HT1080 (cell line): ENCODE results near the gene PDCD6IP. TPM values are rescaled to one million over a fixed set of nuclear protein-coding genes. Genes with fewer than 3 reads are reported as not detected.
"Not testable (repeated sequence)": the region's sequence is repeated elsewhere in the genome, so short reads cannot be mapped to it uniquely, and the experiment has no call there.

Experiments
- DNase-seq: peaks from one replicate; pipeline ENCODE4 v3.0.0-alpha.2; 2015; ENCODE audit warnings: low read depth
- total RNA-seq: library from RNA; depleted of rRNA; stranded (reverse); fragments of >200 nt; shearing (Covaris generic); gene quantifications from 2 replicates; pipeline ENCODE4 v1.2.3, GENCODE V29; 2014

The PDCD6IP gene
- total RNA-seq, 1 experiment from 2014 or later = 109 TPM

DNA sequence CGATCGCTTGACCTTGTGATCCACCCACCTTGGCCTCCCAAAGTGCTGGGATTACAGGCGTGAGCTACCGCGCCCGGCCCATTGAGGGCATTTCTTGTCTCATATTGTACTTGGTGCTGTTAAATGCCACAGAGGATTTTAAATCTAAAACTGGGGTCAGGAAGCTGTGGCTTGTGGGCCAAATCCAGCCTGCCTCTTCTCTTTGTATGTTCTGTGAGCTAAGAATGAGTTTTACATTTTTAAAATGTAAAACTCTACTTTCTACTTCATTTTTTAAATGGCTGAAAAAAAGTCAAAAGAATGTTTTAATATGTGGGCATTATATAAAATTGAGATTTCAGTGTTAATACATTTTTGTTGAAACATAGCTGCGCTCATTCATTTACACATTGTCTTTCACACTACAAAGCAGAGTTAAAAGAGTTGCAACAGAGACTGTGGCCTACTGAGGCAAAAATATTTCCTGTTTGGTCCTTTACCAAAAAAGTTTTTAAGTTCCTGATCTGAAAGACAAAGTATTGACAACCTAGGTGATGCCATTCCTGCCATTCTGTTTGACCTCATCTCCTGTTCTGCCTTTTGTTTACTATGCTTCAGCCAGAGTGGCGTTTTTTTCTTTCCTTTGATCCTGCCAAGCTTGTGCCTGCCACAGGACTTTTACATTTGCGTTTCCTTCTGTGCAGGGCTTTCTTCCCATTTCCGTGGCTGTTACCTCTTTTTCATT is 50.4 kb downstream of the PDCD6IP start:
- no peak for DNase-seq

DNA sequence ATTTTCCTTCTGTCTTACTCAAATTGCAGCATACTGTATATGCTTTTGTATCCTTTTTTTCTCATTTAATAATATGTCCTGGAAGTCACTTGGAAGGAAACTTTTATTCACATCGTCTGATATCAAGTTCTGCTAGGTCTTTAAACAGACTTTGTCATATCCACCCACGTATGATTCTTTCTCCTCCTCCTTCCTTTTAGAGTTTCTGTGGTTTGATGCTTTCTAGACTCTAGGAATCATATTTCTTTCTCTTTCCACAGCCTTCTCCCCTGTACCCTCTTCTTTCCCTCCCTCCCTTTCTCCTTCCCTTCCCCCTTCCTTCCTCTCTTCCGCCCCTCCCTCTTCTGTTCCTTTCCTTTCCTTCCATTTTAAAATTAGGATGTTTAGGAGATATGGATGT is 52.2 kb downstream of the PDCD6IP start:
- not testable (repeated sequence) for DNase-seq

DNA sequence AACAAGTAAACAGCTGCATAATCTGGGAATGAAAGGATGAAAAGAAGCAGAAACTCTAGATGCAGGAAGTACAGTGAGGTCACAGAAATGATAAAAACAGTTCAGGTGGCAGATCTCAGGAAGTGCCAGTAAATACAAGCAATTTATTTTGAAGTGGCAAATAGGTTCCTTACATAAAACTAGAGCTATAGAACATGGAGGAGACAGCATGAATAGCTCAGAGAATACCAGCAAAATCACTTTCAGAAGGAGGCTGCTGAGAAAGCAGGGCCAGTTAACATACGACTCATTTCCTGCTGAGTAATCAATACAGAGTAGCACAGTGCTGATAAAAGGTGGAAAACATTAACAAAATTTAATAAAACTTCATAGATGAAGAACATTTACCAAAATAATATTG is 57.0 kb downstream of the PDCD6IP start:
- DNase-seq = peak; percentile 55

DNA sequence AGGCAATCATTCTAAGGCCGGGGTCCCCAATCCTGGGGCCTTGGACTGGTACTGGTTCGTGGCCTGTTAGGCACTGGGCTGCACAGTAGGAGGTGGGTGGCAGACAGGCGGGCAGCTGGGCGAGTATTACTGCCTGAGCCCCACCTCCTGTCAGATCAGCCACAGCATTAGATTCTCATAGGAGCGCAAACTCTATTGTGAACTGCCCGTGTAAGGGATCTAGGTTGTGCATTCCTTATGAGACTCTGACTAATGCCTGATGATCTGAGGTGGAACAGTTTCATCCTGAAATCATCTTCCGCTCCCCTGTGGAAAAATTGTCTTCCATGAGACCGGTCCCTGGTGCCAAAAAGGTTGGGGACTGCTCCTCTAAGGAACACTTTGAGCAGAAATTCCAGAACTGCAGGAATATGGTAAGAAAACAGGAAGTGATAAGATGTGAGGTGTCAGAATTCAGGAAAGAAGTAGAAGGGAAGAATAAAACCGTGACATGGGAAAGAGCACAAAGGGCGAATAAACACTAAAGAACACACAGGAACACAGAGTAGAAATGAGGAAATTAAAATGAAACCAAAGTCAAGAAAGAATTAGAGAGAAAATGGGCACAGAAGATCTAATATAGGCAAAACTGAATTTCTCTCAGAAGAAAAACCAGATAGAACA is 57.6 kb downstream of the PDCD6IP start:
- DNase-seq = peak; percentile 71

DNA sequence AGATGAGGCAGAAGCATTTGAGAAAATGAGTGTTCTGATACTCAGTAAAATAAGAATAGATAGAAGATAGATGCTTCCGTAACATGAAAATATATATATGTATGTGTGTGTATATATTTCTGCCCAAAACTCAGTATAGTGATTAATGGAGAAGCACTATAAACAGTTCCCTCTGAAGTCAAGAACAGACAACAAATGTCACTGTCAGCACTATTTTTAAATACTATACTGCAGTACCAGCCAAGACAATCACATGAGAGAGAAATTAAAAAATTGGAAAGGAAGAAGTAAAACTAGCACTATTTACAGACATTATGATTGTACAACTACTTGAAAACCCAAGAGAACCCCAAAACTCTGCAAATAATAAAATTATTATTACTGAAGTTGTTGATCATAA is 59.3 kb downstream of the PDCD6IP start:
- DNase-seq = not testable (repeated sequence)

DNA sequence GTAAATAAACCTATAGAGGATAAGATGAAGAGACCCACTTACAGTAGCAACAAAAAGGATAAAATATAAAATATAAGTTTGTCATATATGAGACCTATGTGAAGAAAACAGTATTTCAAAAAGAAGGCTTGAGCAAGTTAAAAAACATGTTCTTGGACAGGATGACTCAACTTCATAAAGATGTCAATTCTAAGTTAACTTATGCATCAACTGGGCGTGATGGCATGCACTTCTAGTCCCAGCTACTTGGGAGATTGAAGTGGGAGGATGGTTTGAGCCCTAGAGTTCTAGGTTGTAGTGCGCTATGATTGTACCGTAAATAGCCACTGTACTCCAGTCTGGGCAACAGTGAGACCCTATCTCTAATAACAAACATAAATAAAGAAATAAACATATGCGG is 59.7 kb downstream of the PDCD6IP start:
- DNase-seq = no peak

DNA sequence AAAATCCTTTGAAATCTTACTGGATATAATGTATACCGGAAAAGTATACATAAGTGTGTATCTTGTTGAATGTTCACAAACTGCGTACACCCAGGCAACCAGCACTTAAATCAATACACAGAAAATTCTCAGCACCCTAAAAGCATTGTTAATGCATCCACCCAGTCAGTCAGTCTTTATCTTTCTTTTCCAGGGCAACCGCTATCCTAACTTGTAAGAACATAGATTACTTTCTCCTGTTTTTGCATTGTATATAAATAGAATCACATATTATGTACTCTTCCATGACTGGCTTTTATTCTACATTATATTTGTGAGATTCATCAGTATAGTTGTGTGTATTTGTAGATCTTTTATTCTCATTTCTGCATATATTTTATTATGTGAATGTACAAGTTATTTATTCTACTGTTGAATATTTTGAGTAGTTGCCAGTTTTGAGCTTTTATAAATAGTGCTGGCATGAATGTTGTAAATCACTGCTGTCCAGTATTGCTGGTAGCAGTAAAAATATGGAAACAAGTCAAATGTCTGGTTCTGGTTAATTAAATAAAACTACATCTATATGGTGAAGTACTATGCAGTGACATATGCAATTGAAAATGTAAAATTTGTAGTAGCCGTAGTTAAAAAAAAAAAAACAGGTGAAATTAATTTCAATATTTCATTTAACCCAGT is 62.1 kb downstream of the PDCD6IP start:
- DNase-seq = no peak

DNA sequence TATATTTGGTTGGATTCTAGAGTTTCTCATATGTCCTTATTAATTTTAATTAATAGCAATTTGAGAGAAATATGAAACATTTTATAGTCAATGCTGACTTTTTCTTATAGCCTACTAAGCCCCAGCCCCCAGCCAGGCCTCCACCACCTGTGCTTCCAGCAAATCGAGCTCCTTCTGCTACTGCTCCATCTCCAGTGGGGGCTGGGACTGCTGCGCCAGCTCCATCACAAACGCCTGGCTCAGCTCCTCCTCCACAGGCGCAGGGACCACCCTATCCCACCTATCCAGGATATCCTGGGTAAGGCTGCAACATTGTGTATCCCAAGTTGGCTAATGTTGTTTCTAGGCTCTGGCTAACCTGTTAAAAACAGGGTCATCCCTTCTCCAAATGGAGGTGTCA is 66.7 kb downstream of the PDCD6IP start:
- no peak for DNase-seq

DNA sequence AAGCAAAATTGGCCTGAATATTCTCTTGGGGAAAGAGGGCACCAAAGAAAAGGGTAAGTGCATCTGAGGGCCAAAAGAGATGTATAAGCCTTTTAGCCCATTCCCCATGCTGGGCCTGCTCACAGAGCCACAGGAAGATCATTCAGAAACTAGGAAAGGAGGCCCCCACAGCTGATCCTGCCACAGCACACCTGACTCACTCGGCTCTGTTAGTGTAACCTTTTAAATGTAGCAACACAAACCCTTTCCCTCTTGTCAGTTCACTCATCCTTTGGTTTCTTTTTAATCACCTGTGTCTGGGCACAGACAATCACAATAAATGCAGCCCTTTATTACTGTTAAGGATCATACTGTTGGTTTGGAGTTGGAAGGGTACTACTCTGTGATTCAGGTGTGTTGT is 69.9 kb downstream of the PDCD6IP start:
- DNase-seq = peak; percentile 10

DNA sequence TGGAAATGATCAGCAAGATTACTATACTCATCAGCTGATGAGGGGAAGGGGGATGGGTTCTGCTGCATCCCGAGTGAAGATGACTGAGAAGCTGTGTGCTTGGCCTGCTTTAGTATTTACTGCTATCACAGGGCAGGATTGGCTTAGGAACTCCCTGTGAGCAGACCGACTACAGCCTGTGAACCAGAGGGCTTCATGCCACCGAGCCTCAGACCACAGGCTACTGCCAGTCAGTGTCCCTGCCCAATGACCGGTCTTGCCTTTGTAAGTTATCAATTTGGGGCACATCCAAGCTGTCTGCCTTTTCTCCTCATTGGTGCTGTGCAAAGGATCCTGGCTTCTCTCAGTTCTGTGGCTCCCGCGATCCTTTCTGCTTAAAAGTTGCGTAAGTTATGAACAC is 71.5 kb downstream of the PDCD6IP start:
- DNase-seq = no peak

DNA sequence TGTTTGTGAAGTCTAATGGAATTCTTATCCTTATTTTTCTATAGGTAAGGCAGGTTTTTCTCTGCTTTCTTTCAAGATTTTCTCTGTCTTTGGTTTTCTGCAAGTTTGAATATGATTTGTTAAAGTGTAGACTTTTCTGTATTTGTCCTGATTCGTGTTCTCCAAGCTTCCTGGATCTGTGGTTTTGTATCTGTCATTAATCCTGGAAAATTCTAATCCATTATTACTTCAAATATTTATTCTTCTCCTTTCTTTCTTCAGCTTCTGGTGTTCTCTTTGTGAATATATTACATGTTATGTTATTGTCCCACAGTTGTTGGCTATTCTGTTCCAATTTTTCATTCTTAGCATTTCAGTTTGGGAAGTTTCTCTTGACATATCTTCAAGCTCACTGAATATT is 76.4 kb downstream of the PDCD6IP start:
- no peak for DNase-seq

DNA sequence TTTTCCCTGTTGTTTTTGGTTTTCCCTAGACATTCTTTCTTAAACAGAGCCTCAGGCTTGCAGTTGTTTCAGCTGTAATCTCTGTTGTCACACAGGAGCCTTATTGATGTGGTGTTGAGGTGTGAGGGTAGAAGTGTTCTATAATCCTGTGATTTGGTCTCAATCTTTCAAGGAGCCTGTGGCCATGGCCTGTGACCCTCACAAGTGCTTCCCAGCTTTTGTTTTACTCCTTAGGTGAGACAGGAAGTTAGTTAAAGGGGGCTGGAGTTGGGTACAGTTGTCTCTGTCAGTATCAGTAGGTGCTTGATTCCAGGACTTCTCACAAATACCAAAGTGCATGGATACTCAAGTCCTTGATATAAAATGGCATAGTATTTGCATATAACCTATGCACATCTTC is 77.2 kb downstream of the PDCD6IP start:
- no peak for DNase-seq

DNA sequence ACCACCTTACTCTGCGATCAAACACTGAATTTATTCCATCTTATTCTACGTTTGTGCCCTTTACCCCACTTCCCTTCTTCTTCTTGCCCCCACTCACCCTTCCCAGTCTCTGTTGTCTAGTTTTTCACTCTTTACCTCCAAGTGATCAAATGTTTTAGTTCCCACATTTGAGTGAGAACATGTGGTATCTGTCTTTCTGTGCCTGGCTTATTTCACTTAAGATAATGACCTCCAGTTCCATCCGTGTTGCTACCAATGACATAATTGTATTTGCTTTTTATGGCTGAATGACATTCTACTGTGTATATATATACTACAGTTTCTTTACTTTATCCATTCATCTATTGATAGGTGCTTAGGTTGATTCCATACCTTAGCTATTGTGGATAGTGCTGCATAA is 78.8 kb downstream of the PDCD6IP start:
- DNase-seq = no peak

DNA sequence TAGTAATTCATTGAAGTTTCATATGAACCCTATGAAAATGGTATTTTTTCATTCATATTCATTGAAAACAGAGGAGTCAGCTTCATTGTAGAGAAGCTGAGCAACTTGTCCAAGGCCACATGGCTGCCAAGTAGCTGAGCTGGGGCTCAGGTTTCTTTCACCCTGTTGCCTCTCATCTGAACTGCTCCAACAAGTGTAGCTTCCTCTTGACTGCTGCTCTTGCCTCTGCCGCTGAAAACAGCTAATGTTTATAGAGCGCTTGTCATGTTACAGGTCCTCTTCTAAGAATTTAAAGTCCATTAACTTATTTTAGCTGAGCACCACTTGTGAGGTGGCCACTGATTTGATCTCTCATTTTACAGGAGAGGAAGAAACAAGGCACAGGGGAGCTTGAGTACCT is 81.1 kb downstream of the PDCD6IP start:
- DNase-seq = no peak

DNA sequence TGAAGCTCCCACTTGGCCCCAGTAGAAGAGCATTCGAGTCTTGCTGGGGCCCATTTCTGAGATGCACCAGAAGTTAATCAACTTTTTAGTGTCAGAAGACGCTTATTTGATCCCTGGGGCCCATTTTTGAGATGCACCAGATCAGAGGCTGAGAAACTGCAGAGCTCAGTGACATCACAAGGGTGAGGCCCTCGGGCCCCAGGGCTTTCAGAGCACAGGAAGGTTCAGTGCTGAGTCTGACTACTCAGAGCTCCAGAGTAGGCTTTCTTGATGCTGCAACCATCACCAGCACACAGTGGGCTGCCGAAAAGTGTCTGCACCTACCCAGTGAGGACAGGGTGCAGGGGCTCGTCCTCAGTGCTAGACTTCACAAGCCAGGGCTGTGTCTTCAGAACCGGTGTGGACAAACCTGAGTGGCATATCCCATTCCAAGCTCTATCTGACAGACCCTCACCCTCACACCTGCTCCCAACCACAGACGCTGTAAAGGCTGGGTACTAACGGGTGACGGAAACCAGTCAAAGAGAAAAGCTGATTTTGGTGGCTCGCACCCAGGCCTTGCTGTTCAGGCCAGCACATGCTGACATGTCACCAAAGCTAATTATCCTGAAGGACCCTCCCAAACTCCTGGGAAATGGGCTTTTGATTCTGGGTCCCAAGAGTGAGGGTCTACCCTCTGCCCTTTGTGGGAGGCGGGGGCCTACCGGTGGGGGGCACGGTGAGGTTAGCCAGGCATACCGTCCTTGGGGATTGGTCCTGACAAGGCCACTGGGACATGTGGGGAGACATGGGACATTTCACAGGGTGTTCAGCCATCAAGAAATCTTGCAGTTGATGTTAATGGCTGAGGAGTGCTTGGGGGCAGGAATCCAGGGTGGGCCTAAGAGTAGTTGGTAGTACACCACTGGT is 83.0 kb downstream of the PDCD6IP start:
- no peak for DNase-seq

DNA sequence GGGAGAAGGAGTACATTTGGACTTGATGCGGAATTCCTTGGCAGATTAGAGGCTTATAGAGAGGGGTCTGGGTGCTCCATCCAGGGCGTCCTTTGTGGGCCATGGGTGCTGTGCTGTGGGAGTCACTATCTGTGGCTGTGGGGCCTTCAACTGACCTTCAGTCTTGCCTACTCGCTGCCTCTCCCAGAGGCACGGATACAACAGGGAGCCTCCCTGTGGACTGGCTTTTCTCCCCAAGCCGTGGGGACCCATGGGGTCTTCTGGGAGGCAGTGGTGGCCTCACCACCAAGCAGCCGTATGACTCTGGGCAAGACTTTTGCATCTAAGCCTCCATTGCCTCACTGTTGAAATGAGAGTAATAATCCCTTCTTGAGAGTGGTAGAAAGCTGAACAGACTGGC is 83.9 kb downstream of the PDCD6IP start:
- DNase-seq = no peak

DNA sequence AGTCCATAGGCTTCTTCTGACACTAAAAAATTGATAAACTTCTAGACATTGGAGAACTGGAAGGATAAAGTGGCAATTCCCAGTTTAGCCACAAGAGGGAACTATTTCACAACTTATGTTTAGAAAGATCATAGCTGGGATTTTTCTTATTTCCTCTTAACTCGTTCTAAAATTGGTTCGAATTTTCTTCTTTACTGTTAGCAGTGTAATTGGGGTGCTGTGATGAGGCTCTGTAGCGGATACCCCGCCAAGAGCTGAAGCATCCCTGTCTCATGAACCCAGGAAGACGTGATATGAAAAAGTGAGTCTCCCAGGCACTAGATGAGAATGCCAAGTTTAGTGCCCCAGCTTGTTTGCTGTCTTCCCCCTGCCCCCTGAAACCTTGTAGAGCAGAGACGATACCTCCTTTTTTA is 85.1 kb downstream of the PDCD6IP start:
- peak; percentile 36 for DNase-seq

DNA sequence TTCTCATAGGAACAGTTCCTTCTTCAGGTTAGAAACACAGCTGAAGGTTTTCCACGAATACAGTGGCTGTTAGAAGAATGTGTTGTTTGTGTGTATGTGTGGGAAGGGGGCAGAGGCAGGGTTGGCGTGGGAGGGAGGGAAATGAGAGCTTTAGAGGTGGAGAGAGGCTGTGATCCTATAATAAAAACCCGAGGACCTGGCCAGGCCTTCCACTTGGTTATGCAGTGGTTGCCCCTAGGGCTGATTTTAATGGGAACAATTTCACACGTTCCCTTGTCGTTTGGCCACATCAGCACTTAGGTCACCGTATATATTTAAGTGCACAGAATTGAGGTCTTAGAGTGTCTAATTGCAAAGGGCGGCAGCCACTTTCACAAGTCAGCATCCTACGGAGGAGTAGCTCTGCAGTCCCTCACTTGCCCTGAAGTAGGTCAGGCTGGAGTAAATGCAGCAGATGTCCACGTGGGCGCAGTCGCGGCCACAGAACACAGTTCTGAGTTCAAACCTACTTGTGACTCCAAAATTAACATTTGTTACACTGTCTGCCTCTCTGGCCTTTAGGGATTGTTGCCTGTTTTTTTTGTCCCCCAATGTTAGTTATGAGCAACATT is 85.6 kb downstream of the PDCD6IP start:
- DNase-seq = peak; percentile 45

DNA sequence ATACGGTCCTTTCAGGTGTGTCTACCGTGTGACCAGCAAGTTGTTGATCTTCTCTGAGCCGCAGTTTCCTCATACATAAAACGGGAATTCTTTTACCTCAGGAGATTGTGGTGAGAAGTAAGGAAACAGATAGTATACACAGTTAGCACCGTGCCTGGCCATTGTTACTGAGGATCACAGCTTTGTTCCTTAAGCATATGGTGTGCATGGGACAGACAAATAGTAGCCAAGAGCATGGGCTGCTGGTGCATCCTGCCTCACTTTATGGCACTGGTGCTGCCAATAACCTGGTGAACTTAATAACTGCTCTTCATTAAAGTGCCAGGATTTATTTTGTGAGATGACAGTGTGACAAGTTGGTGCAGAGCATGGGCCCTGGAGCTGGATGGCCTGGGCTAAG is 86.3 kb downstream of the PDCD6IP start:
- no peak for DNase-seq

DNA sequence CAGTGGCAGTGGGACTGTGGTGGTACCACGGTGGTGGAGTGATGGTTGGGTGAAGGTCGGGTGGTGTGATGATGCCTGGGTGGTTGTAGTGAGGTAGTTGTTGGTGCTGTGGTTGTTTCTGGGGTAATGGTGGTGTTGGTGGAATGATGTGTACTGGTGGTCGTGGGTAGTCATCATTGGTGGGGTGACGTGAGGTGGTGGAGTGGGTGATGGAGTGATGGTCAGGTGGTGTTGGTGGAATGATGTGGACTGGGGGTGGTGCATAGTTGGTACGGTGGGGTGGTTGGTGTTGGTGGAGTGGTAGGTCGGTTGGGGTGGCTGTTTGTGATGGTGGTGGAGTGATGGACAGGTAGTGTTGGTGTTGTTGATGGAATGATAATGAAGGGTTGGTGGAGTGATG is 87.1 kb downstream of the PDCD6IP start:
- no peak for DNase-seq

DNA sequence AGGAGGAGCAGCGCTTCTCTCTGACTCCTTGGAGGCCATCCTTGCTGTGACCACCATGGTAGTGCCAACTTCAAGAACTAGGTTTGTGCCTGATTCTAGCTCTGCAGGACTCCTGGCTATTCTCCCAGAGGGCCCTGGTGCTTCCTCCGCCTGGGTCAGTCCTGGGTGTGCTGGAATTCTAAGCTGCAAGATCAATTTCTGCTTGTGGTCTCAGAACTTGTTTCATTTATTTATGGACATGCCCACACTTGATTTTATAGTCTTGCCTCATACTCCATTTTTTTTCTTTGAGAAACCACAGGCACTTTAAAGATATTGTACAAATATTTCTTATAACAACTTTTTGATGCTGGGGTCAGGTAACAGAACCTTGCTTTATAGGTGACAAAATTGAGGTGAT is 87.6 kb downstream of the PDCD6IP start:
- DNase-seq = no peak
